Keratinocyte (primary cell): Measurements from ENCODE around the gene CORO7.

ENCODE experiments used
- CTCF ChIP-seq, 3 experiments: IDR thresholded peaks in 1 of 3; conservative IDR thresholded peaks in 1 of 3; optimal IDR thresholded peaks in 1 of 3; 2 replicates in 2 of 3; 3 replicates in 1 of 3; pipeline versions ENCODE3 to v1.5.1; 2011; ENCODE audit warnings: low read length in 3 of 3, mild to moderate bottlenecking in 3 of 3, moderate library complexity in 2 of 3, control low read depth in 1 of 3, inconsistent platforms in 1 of 3; ENCODE audit not compliant: insufficient read depth in 2 of 3; ENCODE audit errors: extremely low read depth in 1 of 3
- EZH2 ChIP-seq: IDR thresholded peaks from one replicate; pipeline ENCODE4 v1.6.1; 2012; ENCODE audit warnings: inconsistent platforms, mild to moderate bottlenecking, low read length, moderate library complexity

- TF ChIP-seq CTCF (optimal IDR thresholded peaks at IDR 0.05 in 1 of 3, IDR thresholded peaks at IDR 0.05 in 1 of 3, conservative IDR thresholded peaks at IDR 0.05 in 1 of 3; ENCODE audit: extremely low read depth in 1 of 3, insufficient read depth in 2 of 3, low read length in 3 of 3), result no peak
- TF ChIP-seq EZH2, result no peak
These were observed 39.6 kb upstream of the CORO7 start for GRCh38 chr16:4455951-4456350.
